Spleen (tissue), 7 donors: ENCODE data around the gene PFKP.

Experiments used
- CTCF ChIP-seq, 11 experiments: fragments of 200-600 bp in 7 of 11; fragments of 450-650 bp in 4 of 11; sonication (generic) in 4 of 11; IDR thresholded peaks in 8 of 11; conservative IDR thresholded peaks in 3 of 11; 1 replicate in 7 of 11; 2 replicates in 4 of 11; pipeline versions ENCODE4 v1.4.0 to v1.8.0; 2016 to 2021; ENCODE audit warnings: antibody characterized with exemption in 11 of 11, inconsistent platforms in 4 of 11, mild to moderate bottlenecking in 1 of 11
- POLR2A ChIP-seq, 3 donors: fragments of 450-650 bp; IDR thresholded peaks; one replicate each; pipeline ENCODE4 v1.5.1; 2017; ENCODE audit warnings: antibody characterized with exemption in 3 of 3, mild to moderate bottlenecking in 1 of 3
- POLR2AphosphoS5 ChIP-seq, 3 donors: sonication (generic); formaldehyde crosslinking; IDR thresholded peaks; one replicate each; pipeline ENCODE4 v1.5.1; 2017; ENCODE audit warnings: antibody characterized with exemption in 3 of 3
- donor health status: DM: no; HTN: no; CAD: no; lungs with moderate emphysema.
- donor health status: DM: no; HTN: no; CAD: no.
- donor health status: DM: no; HTN: no; CAD: no.

DNA sequence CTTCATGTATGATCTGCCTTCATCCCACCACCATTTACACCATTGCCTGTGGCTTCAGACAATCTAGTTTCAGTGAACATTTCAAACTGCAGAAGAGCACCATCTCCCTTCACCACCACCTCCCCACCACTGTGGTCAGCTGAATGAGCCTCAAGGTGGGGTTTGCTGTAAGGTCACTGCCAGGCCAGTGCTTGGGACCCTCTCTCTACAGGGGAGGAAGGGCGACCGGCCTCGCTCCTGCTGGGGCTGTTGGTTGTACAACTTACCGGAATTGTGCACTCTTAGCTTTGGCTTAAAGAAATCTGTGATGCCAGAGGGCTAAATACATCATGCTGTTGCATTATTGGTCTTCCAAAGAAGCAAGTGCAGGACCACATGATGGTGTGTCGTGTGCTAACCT is 26.6 kb downstream of the PFKP start:
- TF ChIP-seq CTCF (IDR thresholded peaks at IDR 0.05 in 8 of 11, conservative IDR thresholded peaks at IDR 0.05 in 3 of 11): no peak
- TF ChIP-seq POLR2A (IDR thresholded peaks at IDR 0.05): no peak
- TF ChIP-seq POLR2AphosphoS5 (IDR thresholded peaks at IDR 0.05): no peak
